ENCODE data around the gene PPP1R14D.

The PPP1R14D gene

DNA sequence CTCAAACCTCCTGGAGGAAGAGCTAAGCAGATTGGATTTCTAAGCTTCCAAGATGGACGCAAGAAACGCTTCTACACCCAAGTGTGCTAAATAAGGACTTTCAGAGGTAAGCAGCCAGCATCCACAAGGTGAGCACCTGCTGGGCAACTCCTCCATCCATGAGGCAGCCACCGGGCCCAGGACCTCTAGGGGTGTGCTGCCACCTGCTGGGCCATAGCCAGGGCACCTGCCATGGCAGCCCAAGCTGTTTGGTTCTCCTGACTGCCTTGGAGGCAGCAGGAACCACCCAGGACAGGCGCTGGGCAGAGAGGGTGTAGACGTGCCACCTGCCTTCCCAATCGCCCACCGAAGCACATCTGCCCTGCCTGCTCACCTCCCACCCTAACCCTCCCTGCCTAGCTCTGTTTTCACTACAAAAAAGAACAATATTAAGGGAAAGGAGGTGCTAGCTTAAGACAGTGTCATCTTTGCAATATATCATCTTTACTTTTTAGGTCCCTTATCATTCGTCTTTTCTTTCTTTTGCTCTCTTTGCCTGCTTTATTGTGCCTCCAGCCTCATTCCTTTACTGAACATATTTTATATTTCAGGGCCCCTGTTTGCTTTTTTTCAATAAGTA, 45.8 kb downstream of the PPP1R14D start:
- DNase-seq (ENCODE audit: low spot score), result peak; percentile 49

DNA sequence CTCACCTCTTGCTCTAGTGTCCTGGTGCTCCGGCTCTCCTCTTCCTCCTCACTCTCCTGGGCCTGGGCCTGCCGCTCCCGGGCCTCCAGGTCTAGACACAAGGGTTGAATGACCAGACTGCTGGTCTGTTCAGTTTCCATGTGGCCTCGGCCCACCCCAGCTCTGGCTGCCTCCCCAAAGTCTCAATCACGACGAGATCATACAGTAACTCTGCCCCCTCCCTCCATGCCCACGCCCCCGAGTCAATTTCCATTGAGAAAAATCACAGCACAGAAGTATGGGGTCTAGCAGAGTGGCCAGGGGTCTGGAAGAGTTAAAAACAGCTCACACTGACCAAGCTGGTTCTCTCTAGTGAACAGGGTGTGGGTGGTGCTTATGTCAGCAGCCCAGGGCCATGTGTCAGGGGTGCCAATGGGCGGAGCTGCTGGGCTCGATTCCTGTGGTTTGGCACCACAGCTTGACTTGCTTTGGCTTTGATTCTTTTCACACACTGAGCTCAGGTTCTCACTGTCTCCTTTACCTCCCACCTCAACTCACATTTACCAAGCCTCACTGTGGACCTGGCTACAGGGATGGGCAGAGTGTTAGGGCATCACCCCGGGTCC, 51.9 kb downstream of the PPP1R14D start:
- DNase-seq (ENCODE audit: low spot score), result no peak

DNA sequence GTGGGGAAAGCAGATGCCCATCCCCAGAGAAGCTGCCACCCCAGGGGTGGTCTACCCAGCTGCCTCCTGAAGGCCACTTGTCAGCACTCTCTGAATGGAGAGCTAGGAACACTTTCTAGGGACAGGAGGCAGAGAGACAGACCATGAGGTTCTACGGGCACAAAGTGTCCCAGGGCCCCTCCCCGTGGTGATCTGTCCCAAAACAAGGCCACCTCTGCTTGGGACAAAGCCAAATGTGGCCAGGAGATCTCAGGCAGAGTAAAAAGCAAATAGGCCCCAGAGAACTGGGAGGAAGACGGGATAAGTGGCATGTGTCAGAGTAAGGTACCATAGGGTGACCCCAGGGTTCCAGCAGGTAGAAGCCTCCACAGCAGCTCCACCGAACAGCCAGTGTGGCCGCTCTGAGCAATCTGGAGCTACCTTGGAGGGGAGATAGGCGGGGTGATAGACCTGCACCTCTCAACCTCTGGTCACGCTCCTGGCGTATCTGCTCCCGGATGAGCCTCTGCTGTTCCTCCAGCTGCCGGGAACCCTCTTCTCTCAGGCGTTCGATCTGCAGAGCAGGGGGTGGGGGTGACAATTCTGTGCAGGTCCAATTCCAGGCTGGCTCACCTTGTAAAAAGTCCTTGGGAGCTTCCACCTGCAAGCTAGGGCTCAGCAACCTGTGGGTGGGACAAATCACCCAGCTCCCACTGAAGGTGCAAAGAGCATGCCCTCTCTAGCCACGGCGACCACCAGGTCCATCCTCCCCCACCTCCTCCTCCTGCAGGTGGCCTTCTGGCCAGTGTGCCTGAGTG, 52.6 kb downstream of the PPP1R14D start:
- no peak for DNase-seq (ENCODE audit: low spot score)

DNA sequence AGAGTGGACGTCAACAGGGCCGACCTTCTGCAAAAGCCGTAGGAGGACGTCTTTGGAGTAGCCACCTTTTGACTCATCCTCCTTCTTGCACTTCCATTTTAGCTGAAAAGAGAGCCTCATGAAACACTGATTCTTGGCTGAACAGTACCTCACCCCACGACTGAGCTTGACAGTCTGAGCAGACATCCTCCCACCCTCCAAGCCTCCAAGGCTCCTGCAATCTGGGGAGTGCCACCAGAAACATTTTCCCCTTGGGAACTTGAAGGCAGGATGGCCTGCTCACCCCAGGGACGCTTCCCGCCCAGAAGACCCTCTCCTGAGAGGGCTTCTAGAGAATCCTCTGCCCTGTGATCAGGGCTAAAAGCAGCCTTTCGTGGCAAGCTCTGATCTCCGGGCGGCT, 53.5 kb downstream of the PPP1R14D start:
- DNase-seq (ENCODE audit: low spot score), result no peak

DNA sequence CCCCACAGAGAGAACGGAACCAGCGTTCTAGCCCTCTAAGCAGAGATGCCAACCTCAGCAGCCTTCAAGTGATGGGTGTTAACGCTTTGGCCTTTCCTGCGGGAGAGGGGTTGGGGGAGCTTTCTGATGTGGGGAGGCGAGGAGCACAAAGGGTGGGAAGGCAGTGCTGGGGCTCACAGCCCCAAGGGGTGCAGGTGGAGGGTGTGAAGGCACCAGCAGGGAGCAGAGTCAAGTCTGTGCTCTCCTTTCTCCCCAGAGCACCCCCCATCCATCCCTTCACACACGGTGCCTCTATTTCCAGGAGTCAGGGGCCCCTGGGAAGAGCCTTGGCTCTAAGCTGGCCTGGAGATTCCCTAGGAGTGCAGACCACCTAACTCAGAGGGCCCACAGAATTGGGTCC, 54.6 kb downstream of the PPP1R14D start:
- DNase-seq (ENCODE audit: low spot score), result no peak

DNA sequence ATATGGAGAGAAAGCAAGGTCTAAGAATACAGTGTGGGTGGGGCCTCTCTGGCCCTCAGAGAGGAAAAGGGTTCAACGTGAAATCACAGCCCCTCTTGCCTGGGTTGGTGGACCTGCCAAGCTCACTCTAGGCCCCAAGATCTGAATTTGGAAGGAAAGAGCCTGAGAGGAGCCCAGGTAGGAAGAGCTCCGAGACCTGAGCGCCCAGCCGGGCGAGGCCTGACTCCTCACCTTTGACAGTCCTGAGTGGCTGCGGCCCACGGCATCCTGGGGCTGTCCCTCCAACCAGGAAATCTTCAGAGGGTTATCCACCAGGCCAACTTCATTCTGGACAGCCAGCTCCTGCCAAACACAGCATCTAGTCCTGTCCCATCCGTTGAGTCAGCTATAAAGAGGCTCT, 55.0 kb downstream of the PPP1R14D start:
- no peak for DNase-seq (ENCODE audit: low spot score)

DNA sequence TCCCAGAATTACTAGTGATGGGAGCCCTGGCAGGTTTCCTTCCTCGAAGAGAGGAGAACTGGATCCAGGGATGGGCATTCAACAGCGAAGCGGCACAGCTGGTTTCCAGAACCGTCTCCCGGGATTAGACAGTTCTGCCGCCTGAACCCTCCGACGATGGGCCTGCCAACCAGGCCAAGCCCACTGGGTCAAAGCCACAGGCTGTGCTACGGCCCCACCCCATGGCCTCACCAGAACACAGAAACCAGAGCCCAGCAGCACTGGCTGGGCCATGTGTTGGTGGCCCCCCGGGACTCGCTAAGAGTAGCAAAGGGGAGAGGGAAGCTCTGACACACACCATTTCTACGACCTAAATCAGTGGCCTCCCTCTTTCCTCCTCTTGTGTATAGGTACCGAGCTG, 56.5 kb downstream of the PPP1R14D start:
- no peak for DNase-seq (ENCODE audit: low spot score)

DNA sequence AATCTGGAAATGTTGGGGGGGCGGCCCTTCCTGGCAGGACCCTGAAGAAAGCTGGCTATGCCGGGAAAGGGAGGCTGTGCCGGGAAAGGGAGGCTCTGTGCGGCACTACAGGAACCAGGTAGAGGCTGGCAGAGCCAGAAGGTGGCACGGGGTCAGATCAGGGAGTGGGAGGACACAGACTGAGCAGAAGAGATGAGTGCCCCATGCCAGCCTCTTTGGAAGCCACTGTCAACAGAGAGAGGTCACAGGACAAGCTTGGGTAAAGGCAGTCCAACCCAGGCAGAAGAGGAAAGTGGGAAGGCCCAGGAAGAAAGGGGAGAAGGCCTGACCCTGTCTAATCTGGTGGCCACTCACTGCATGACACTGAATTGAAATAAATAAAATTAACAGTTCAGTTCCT, 57.3 kb downstream of the PPP1R14D start:
- DNase-seq (ENCODE audit: low spot score), result no peak

DNA sequence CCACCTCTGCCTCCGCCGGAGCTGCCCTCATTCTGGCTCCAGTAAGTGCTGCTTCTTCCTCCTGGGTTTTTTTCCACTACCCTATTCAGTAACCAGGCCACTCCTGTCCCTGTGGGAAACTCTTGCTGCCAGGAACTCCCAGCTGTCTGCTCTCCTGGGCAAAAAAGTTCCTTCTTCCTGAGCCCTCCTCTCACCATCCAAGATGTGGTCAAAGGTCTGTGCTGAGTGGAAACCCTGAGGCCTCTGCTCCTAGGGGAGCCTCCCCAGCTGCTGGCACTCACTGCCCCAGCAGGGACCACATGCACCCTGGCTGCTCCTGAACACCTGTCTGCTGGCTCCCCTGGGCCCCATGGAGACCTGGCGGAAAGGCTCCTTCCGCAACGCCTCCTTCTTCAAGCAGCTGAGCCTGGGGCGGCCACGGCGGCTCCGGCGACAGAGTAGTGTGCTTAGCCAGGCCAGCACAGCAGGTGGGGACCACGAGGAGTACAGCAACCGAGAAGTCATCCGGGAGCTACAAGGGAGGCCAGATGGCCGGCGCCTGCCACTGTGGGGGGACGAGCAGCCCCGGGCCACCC, 58.3 kb downstream of the PPP1R14D start:
- DNase-seq (ENCODE audit: low spot score), result no peak

DNA sequence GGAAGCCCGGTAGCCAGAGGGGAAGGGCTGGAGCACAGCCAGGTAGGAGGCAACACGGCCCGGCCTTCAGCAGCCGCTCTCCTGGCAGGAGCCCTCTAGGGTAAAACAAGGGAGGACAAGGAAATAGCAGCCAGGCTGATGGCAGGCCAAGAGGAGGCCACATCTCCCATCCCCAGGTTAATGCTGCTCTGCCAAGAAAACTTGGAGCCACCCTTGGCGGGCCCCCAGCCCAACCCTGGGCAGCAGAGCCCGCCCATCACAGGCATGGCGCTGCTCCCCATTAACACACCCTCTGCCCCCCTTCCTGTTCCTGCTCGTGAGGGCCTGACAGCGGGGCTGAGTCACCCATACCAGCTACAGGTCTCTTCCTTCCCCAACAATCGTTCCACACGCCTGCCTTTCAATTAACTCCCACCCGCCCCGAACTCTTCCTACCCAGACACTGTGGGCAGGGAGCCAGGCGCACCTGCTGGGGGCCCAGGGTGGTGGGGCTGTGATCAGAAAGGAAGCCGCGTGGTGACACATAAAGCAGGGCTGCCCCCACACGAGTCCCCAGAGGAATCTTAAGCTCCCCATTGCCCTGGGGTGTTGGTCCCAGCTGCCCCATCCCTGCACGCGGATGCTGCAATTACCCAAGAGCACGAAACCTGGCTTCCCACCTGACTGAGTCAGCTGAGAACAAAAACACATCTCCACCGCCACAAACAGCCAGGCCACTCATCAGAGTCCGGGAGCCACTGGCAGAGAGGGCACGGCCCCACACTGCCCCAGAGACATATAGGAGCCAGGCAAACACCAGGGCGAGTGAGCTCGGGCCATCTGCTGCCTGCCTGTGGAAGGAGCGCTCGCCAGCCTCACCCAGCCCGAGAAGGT, 59.0 kb downstream of the PPP1R14D start, which contains the start of gene C15orf62:
TSS of gene C15orf62 (plus strand) at position 707 of the 873 bp plus-strand sequence. CDS start 516 bp downstream, outside the sequence.
- no peak for DNase-seq (ENCODE audit: low spot score)

DNA sequence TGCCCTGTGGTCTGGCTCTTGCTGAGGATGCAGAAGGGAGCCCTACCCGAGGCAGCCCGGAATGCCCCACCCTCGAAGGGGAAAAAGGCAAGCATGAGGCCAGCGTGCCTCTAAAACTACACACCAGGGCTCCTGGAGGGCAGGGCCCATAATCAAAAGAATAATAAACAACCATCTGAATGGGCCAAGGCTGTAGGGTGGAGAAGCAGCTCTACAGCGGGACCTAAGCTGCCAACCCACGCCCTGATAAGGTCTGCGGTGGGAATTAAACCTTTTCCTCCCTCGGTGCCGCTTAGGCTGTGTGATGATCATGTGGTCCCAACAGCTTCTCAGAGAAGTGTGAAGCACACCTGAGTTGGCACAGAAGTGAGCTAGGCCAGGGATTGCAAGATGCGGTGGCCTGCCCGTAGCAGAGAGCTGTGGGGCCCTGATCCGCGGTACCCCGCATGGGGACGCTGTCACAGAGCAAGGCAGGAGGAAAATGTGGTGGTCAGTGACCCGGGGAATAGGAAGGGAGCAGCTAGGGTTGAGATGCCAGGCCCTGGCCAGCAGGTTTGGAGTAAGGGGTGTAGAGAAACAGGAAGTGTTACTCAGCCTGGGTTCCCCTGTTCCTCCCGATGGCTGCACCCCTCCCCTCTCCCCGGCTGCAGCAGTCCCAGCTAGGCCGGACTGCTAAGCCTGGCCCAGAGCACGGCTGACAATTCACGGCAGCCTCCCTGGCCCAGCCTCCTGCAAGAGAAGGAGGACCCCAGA, 59.8 kb downstream of the PPP1R14D start:
- DNase-seq (ENCODE audit: low spot score), result no peak

DNA sequence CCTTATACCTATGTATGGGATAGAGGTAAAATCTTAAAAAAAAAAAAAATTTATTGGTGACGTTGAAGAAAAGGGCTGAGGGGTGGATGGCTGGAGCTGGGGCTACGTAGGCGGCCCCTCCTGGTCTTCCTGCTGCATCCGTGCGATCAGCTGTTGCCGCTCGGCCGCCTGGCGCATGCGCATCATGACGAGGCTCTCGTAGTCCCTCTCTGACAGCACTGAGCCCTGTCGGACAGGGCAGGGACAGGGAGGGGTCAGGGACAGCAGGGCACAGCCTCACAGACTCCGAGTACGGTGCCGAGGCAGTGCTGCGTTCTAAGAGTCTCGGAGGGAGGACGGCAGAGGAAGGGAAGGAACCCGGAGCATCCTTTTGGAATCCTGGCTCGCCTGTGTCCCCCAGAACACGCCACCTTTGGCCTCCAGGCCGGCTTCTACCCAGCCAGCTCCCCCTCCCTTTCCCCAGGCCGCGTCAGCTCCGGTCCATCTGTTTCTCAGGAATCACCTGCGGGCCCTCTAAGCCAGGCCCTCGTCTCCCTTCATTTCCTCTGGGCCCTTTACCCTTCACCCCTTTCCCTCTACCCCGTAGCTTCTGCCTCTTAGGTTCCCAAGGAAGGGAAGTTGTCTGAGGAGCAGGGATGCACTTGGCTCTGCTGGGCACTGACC, 60.5 kb downstream of the PPP1R14D start:
- no peak for DNase-seq (ENCODE audit: low spot score)

DNA sequence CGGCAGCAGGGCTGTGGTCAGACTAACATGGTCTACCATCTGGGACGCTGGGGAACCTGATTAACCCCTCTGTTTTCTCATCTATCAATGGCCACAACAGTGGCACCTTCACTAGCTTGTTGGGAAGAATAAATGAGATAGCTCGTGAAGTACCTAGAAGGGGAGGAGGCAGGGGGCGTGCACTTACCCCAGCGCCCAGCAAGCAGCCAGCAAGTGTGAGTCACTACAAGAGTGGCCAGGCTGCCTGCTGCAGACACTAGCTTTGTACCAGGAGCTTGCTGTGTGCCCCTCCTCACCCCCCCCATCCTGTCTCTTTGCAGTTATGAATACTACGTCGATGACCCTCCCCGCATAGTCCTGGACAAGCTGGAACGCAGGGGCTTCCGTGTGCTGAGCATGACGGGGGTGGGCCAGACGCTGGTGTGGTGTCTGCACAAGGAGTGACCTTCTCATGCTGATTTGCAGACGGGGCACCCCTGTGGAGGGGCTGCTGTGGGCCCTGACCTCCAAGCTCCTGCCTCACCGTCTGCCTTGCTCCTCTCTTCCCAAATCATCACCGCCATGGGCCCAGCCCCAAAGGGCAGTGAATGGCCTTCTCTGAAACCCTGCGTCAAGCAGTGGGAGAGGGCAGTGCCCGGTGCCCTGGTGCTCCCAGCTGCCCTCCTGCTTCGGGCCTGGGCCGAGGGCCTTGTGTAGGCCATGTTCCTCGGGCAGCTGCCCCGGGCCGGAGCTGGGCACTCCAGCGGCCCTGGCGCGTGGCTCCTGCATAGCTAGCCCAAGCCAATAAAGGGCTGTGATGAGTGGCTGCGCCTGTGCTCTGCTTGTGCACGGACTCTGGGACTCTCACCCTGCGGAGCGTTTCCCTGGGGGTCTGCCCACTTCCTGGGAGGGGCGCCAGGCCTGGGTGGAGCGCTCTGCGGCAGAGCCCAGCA, 61.3 kb downstream of the PPP1R14D start:
- DNase-seq (ENCODE audit: low spot score), result no peak

DNA sequence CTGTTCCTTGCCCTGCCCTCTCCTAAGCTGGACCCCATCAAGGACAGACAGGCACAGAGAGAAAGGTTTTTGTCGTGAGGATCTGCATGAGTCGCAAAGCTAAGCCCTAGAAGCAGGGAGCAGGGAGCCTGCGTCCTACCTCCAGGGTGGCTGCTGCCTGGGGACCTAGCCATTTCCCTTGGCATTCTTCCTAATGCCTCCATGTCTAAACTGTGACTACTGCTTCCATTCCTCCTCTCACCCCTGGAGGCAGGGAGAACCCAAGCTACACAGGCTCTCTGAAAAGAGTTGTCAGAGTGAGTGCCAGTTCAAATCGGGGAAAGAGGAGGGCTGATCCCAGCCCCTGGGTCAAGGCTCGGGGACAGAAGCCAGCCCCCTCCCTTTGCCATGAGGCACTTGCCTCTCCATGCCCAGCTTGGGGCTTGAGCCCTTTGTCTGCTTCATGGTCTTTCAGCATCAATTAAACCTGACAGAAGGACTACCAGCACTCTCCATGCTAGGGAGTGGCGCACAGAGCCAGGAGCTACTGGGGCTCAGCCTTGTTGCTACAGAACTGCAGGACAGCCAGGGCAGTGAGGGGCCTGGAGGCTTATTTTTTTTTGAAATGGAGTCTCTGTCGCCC, 62.2 kb downstream of the PPP1R14D start:
- no peak for DNase-seq (ENCODE audit: low spot score)
